ENCODE data around the gene C3orf85. TPM values are rescaled to one million over a fixed set of nuclear protein-coding genes. Genes with fewer than 3 reads are reported as not detected.

Gene C3orf85
- total RNA-seq, 2 experiments from 2014 or later, result not detected

GRCh38 chr3:109171479-109171878, 35.0 kb downstream of the C3orf85 start:
- no peak for DNase-seq
- CTCF ChIA-PET, result no interaction called here

GRCh38 chr3:109175411-109175810, 38.9 kb downstream of the C3orf85 start:
- Histone ChIP-seq H3K4me1 (ENCODE audit: insufficient read depth, low read length) (no peaks in the 10 kb centered on the region), H3K27me3 (ENCODE audit: control insufficient read depth in 1 of 2, insufficient read depth in 2 of 2, low read length in 2 of 2) (peaks cover 0 to 4% of the 10 kb centered on the region in 2 experiments), H3K27ac (ENCODE audit: low read depth in 1 of 2, low read length in 2 of 2) (no peak overlapping the region), H3K9me3 (ENCODE audit: control insufficient read depth in 1 of 2, insufficient read depth in 1 of 2, low read length in 2 of 2) (no peaks in the 10 kb centered on the region), H3K36me3 (ENCODE audit: insufficient read depth, low read length) (no peaks in the 10 kb centered on the region), H3K4me3 (ENCODE audit: low read length) (no peak overlapping the region)
- Mint-ChIP-seq H3K9me3 (no peaks in the 10 kb centered on the region), H3K36me3 (ENCODE audit: low read depth) (no peaks in the 10 kb centered on the region), H3K27ac (no peak overlapping the region), H3K27me3 (peaks cover 14% of the 10 kb centered on the region), H3K4me3 (no peak overlapping the region), H3K4me1 (ENCODE audit: low read depth) (no peaks in the 10 kb centered on the region)
- CTCF ChIA-PET, result interaction anchor here (0.6 kb wide), 1 partner anchor 11 kb away, joined by 3 read pairs; no protein-coding TSS in a partner anchor
- DNase-seq (no peak), ATAC-seq (ENCODE audit: poor library complexity) (no peak)
- TF ChIP-seq CTCF (IDR thresholded peaks at IDR 0.05), result no peak
- intact Hi-C loops (cut with DNase I, micrococcal nuclease), result loop anchor here in 1 of 2 experiments (5.0 kb wide), 1 partner anchor 47 kb away; no protein-coding TSS in a partner anchor
- POLR2A ChIA-PET, result no interaction called here

More at GRCh38 chr3:109171479-109171878, 35.0 kb downstream of the C3orf85 start:
- H3K27ac Mint-ChIP-seq, result no peak overlapping the region
- H3K9me3 Mint-ChIP-seq, result no peaks in the 10 kb centered on the region
- peaks cover 15% of the 10 kb centered on the region for H3K27me3 Mint-ChIP-seq
- no peaks in the 10 kb centered on the region for H3K36me3 Mint-ChIP-seq (ENCODE audit: low read depth)
- Histone ChIP-seq H3K4me1 (ENCODE audit: insufficient read depth, low read length) (no peaks in the 10 kb centered on the region), H3K9me3 (ENCODE audit: control insufficient read depth in 1 of 2, insufficient read depth in 1 of 2, low read length in 2 of 2) (no peaks in the 10 kb centered on the region), H3K27me3 (ENCODE audit: control insufficient read depth in 1 of 2, insufficient read depth in 2 of 2, low read length in 2 of 2) (no peaks in the 10 kb centered on the region), H3K36me3 (ENCODE audit: insufficient read depth, low read length) (no peaks in the 10 kb centered on the region), H3K27ac (ENCODE audit: low read depth in 1 of 2, low read length in 2 of 2) (no peak overlapping the region), H3K4me3 (ENCODE audit: low read length) (no peak overlapping the region)
- no peak for ATAC-seq (ENCODE audit: poor library complexity)
- POLR2A ChIA-PET, result no interaction called here
- no peak overlapping the region for H3K4me3 Mint-ChIP-seq
- no peak for TF ChIP-seq CTCF (IDR thresholded peaks at IDR 0.05)
- H3K4me1 Mint-ChIP-seq (ENCODE audit: low read depth), result no peaks in the 10 kb centered on the region
- intact Hi-C loops (cut with DNase I, micrococcal nuclease), result no loop called here

- no peak for ATAC-seq (ENCODE audit: poor library complexity)
- Histone ChIP-seq H3K27ac (ENCODE audit: low read depth in 1 of 2, low read length in 2 of 2) (no peak overlapping the region), H3K27me3 (ENCODE audit: control insufficient read depth in 1 of 2, insufficient read depth in 2 of 2, low read length in 2 of 2) (peaks cover 0 to 4% of the 10 kb centered on the region in 2 experiments), H3K4me3 (ENCODE audit: low read length) (no peak overlapping the region), H3K4me1 (ENCODE audit: insufficient read depth, low read length) (no peaks in the 10 kb centered on the region), H3K36me3 (ENCODE audit: insufficient read depth, low read length) (no peaks in the 10 kb centered on the region), H3K9me3 (ENCODE audit: control insufficient read depth in 1 of 2, insufficient read depth in 1 of 2, low read length in 2 of 2) (no peaks in the 10 kb centered on the region)
- POLR2A ChIA-PET, result no interaction called here
- no peak for TF ChIP-seq CTCF (IDR thresholded peaks at IDR 0.05)
- CTCF ChIA-PET, result no interaction called here
- Mint-ChIP-seq H3K27me3 (peaks cover 12% of the 10 kb centered on the region), H3K4me3 (no peak overlapping the region), H3K4me1 (ENCODE audit: low read depth) (no peaks in the 10 kb centered on the region), H3K27ac (no peak overlapping the region), H3K36me3 (ENCODE audit: low read depth) (no peaks in the 10 kb centered on the region), H3K9me3 (no peaks in the 10 kb centered on the region)
- intact Hi-C loops (cut with DNase I, micrococcal nuclease), result loop anchor here in 1 of 2 experiments (5.0 kb wide), 1 partner anchor 46 kb away; no protein-coding TSS in a partner anchor
- DNase-seq, result no peak
Measured at GRCh38 chr3:109176726-109177125, 40.2 kb downstream of the C3orf85 start.
